Keratinocyte (primary cell): Measurements from ENCODE around the gene RNF150.

ENCODE experiments used
- CTCF ChIP-seq, 3 experiments: IDR thresholded peaks in 1 of 3; conservative IDR thresholded peaks in 1 of 3; optimal IDR thresholded peaks in 1 of 3; 2 replicates in 2 of 3; 3 replicates in 1 of 3; pipeline versions ENCODE3 to v1.5.1; 2011; ENCODE audit warnings: low read length in 3 of 3, mild to moderate bottlenecking in 3 of 3, moderate library complexity in 2 of 3, control low read depth in 1 of 3, inconsistent platforms in 1 of 3; ENCODE audit not compliant: insufficient read depth in 2 of 3; ENCODE audit errors: extremely low read depth in 1 of 3
- EZH2 ChIP-seq: IDR thresholded peaks from one replicate; pipeline ENCODE4 v1.6.1; 2012; ENCODE audit warnings: inconsistent platforms, mild to moderate bottlenecking, low read length, moderate library complexity

DNA sequence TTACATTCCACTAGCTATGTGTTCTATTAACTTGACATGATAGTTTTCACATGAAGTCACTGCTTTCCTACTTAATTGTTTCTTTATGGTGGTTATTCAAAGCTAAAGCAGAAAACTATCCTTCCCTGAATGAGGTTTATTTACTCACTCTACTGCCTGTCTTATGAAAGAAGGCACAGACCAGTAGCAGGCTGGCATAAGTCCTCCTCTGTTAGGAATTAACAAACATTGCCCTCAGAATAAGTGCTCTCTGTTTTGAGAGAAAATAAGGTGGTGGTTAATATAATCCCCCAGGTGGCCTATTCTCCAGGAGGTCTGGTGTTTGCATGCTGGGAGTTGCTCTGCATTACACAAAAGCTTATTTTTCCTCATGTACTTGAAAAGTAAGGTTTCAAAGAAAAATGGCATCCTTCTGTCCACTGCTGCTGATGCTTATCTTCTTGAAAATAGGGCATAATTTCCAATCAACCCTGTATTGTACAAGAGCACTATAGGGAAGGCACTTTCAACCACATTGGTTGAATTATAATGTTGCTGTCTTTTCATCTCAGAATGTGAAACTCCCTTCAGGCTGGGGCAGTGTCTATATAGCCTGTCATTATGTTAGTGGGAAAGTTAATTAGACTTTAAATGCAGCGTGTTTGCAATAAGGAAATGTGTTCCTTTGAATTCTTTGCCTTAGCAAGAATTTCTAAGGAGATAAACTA lies 257.4 kb downstream of the RNF150 start:
- no peak for TF ChIP-seq CTCF (optimal IDR thresholded peaks at IDR 0.05 in 1 of 3, IDR thresholded peaks at IDR 0.05 in 1 of 3, conservative IDR thresholded peaks at IDR 0.05 in 1 of 3; ENCODE audit: extremely low read depth in 1 of 3, insufficient read depth in 2 of 3, low read length in 3 of 3)
- TF ChIP-seq EZH2, result no peak
